ENCODE results near the gene TACR2.
A peak's percentile ranks its signal among the peaks of the same experiment; 100 is the strongest.

The TACR2 gene

GRCh38 chr10:69449841-69450240 is 33.1 kb upstream of the TACR2 start:
- DNase-seq: peak; percentile 9

GRCh38 chr10:69446650-69447151 is 30.0 kb upstream of the TACR2 start:
- DNase-seq: no peak

GRCh38 chr10:69446229-69446628 is 29.5 kb upstream of the TACR2 start:
- no peak for DNase-seq

- no peak for DNase-seq
Measured at GRCh38 chr10:69445041-69445440, 28.3 kb upstream of the TACR2 start.

GRCh38 chr10:69443354-69443753 is 26.6 kb upstream of the TACR2 start:
- no peak for DNase-seq

- no peak for DNase-seq
Measured at GRCh38 chr10:69439813-69440506, 23.2 kb upstream of the TACR2 start.

GRCh38 chr10:69439350-69439739 is 22.6 kb upstream of the TACR2 start:
- DNase-seq: no peak

- no peak for DNase-seq
Measured at GRCh38 chr10:69438536-69439349, 22.0 kb upstream of the TACR2 start.

- no peak for DNase-seq
Measured at GRCh38 chr10:69437321-69438259, 20.9 kb upstream of the TACR2 start.

- DNase-seq: no peak
Measured at GRCh38 chr10:69435966-69436520, 19.3 kb upstream of the TACR2 start.

GRCh38 chr10:69434926-69435325 is 18.2 kb upstream of the TACR2 start:
- DNase-seq: no peak

GRCh38 chr10:69434169-69434568 is 17.5 kb upstream of the TACR2 start:
- no peak for DNase-seq

- DNase-seq: no peak
Measured at GRCh38 chr10:69428165-69428564, 11.4 kb upstream of the TACR2 start.

GRCh38 chr10:69426376-69426727 is 9.6 kb upstream of the TACR2 start:
- no peak for DNase-seq

GRCh38 chr10:69425511-69426298 is 9.0 kb upstream of the TACR2 start:
- DNase-seq: no peak

GRCh38 chr10:69425041-69425440 is 8.3 kb upstream of the TACR2 start:
- no peak for DNase-seq

GRCh38 chr10:69422676-69423075 is 6.0 kb upstream of the TACR2 start:
- DNase-seq: no peak

- no peak for DNase-seq
Measured at GRCh38 chr10:69421611-69422308, 5.0 kb upstream of the TACR2 start.

- no peak for DNase-seq
Measured at GRCh38 chr10:69419744-69420126, 3.0 kb upstream of the TACR2 start.

- DNase-seq: no peak
Measured at GRCh38 chr10:69419096-69419743, 2.5 kb upstream of the TACR2 start.

Measured in COR-L47 (cell line).